ENCODE data around the gene XRRA1.
"Not testable (repeated sequence)": the region's sequence is repeated elsewhere in the genome, so short reads cannot be mapped to it uniquely, and the experiment has no call there.

DNA sequence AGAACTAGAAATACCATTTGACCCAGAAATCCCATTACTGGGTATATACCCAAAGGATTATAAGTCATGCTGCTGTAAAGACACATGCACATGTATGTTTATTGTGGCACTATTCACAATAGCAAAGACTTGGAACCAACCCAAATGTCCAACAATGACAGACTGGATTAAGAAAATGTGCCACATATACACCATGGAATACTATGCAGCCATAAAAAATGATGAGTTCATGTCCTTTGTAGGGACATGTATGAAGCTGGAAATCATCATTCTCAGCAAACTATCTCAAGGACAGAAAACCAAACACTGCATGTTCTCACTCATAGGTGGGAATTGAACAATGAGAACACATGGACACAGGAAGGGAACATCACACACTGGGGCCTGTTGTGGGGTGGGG is 55.9 kb downstream of the XRRA1 start:
- TF ChIP-seq, protein P1, sequence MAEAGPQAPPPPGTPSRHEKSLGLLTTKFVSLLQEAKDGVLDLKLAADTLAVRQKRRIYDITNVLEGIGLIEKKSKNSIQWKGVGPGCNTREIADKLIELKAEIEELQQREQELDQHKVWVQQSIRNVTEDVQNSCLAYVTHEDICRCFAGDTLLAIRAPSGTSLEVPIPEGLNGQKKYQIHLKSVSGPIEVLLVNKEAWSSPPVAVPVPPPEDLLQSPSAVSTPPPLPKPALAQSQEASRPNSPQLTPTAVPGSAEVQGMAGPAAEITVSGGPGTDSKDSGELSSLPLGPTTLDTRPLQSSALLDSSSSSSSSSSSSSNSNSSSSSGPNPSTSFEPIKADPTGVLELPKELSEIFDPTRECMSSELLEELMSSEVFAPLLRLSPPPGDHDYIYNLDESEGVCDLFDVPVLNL (CRISPR knock-in tag; IDR thresholded peaks at IDR 0.05; ENCODE audit: borderline replicate concordance, low read depth): not testable (repeated sequence)
- TF ChIP-seq, protein P2, sequence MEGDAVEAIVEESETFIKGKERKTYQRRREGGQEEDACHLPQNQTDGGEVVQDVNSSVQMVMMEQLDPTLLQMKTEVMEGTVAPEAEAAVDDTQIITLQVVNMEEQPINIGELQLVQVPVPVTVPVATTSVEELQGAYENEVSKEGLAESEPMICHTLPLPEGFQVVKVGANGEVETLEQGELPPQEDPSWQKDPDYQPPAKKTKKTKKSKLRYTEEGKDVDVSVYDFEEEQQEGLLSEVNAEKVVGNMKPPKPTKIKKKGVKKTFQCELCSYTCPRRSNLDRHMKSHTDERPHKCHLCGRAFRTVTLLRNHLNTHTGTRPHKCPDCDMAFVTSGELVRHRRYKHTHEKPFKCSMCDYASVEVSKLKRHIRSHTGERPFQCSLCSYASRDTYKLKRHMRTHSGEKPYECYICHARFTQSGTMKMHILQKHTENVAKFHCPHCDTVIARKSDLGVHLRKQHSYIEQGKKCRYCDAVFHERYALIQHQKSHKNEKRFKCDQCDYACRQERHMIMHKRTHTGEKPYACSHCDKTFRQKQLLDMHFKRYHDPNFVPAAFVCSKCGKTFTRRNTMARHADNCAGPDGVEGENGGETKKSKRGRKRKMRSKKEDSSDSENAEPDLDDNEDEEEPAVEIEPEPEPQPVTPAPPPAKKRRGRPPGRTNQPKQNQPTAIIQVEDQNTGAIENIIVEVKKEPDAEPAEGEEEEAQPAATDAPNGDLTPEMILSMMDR (IDR thresholded peaks at IDR 0.05): not testable (repeated sequence)
- not testable (repeated sequence) for TF ChIP-seq CREB1 (CRISPR knock-in tag; IDR thresholded peaks at IDR 0.05); CBFB (CRISPR knock-in tag; IDR thresholded peaks at IDR 0.05; ENCODE audit: low read depth); MYBL2 (CRISPR knock-in tag; IDR thresholded peaks at IDR 0.05); JUN (CRISPR knock-in tag; IDR thresholded peaks at IDR 0.05); MAX (CRISPR knock-in tag; IDR thresholded peaks at IDR 0.05); ZNF138 (CRISPR knock-in tag; conservative IDR thresholded peaks at IDR 0.05); SP1 (CRISPR knock-in tag; conservative IDR thresholded peaks at IDR 0.05)
- TF ChIP-seq, protein P3, sequence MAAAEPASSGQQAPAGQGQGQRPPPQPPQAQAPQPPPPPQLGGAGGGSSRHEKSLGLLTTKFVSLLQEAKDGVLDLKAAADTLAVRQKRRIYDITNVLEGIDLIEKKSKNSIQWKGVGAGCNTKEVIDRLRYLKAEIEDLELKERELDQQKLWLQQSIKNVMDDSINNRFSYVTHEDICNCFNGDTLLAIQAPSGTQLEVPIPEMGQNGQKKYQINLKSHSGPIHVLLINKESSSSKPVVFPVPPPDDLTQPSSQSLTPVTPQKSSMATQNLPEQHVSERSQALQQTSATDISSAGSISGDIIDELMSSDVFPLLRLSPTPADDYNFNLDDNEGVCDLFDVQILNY (CRISPR knock-in tag; IDR thresholded peaks at IDR 0.05): not testable (repeated sequence)
- TF ChIP-seq, protein P4, sequence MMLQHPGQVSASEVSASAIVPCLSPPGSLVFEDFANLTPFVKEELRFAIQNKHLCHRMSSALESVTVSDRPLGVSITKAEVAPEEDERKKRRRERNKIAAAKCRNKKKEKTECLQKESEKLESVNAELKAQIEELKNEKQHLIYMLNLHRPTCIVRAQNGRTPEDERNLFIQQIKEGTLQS (CRISPR knock-in tag; conservative IDR thresholded peaks at IDR 0.05): not testable (repeated sequence)

All from WTC11 (cell line).